ENCODE measurements around the gene CACNA1C.
A peak's percentile ranks its signal among the peaks of the same experiment; 100 is the strongest.
"Not testable (repeated sequence)": the region's sequence is repeated elsewhere in the genome, so short reads cannot be mapped to it uniquely, and the experiment has no call there.

The CACNA1C gene

GRCh38 chr12:2678426-2678825 is 625.6 kb downstream of the CACNA1C start:
- DNase-seq (ENCODE audit: low read depth in 3 of 3, low spot score in 1 of 3) = no peak

GRCh38 chr12:2679068-2679815 is 626.5 kb downstream of the CACNA1C start:
- DNase-seq (ENCODE audit: low read depth in 3 of 3, low spot score in 1 of 3) = no peak

- no peak for DNase-seq (ENCODE audit: low read depth in 3 of 3, low spot score in 1 of 3)
Observed at GRCh38 chr12:2679816-2680675, 627.3 kb downstream of the CACNA1C start.

GRCh38 chr12:2680676-2681039 is 627.9 kb downstream of the CACNA1C start:
- no peak for DNase-seq (ENCODE audit: low read depth in 3 of 3, low spot score in 1 of 3)

GRCh38 chr12:2681450-2682205 is 628.8 kb downstream of the CACNA1C start:
- DNase-seq (ENCODE audit: low read depth in 3 of 3, low spot score in 1 of 3) = no peak

GRCh38 chr12:2682296-2683251 is 629.8 kb downstream of the CACNA1C start:
- DNase-seq (ENCODE audit: low read depth in 3 of 3, low spot score in 1 of 3) = peak in 1 of 3 donors; percentile 13

- DNase-seq (ENCODE audit: low read depth in 3 of 3, low spot score in 1 of 3) = no peak
Observed at GRCh38 chr12:2683283-2684025, 630.7 kb downstream of the CACNA1C start.

GRCh38 chr12:2684026-2684325 is 631.2 kb downstream of the CACNA1C start:
- not testable (repeated sequence) for DNase-seq (ENCODE audit: low read depth in 3 of 3, low spot score in 1 of 3)

GRCh38 chr12:2685620-2686279 is 633.0 kb downstream of the CACNA1C start:
- not testable (repeated sequence) for DNase-seq (ENCODE audit: low read depth in 3 of 3, low spot score in 1 of 3)

- DNase-seq (ENCODE audit: low read depth in 3 of 3, low spot score in 1 of 3) = no peak
Observed at GRCh38 chr12:2686280-2686646, 633.5 kb downstream of the CACNA1C start.

GRCh38 chr12:2687058-2687457 is 634.3 kb downstream of the CACNA1C start:
- no peak for DNase-seq (ENCODE audit: low read depth in 3 of 3, low spot score in 1 of 3)

GRCh38 chr12:2687726-2688125 is 634.9 kb downstream of the CACNA1C start:
- no peak for DNase-seq (ENCODE audit: low read depth in 3 of 3, low spot score in 1 of 3)

- no peak for DNase-seq (ENCODE audit: low read depth in 3 of 3, low spot score in 1 of 3)
Observed at GRCh38 chr12:2688381-2688931, 635.7 kb downstream of the CACNA1C start.

GRCh38 chr12:2689393-2689792 is 636.6 kb downstream of the CACNA1C start:
- no peak for DNase-seq (ENCODE audit: low read depth in 3 of 3, low spot score in 1 of 3)

GRCh38 chr12:2689879-2690278 is 637.1 kb downstream of the CACNA1C start:
- no peak for DNase-seq (ENCODE audit: low read depth in 3 of 3, low spot score in 1 of 3)

- DNase-seq (ENCODE audit: low read depth in 3 of 3, low spot score in 1 of 3) = no peak
Observed at GRCh38 chr12:2690348-2691005, 637.7 kb downstream of the CACNA1C start.

GRCh38 chr12:2691006-2691344 is 638.2 kb downstream of the CACNA1C start:
- DNase-seq (ENCODE audit: low read depth in 3 of 3, low spot score in 1 of 3) = peak in 2 of 3 donors; percentile 9 to 37

- peak in 2 of 3 donors; percentile 5 to 24 for DNase-seq (ENCODE audit: low read depth in 3 of 3, low spot score in 1 of 3)
Observed at GRCh38 chr12:2691345-2692071, 638.7 kb downstream of the CACNA1C start.
